Stimulated activated CD4-positive, alpha-beta T cell treated with anti-CD3 and anti-CD28 coated beads, Interleukin-15, amount 100 ng/mL, for 1 hour (primary cell): Measurements from ENCODE around the gene USP24.

Source experiments
- DNase-seq, 2 donors: peaks; one replicate each; pipeline ENCODE4 v3.0.0-alpha.2; 2020; ENCODE audit warnings: low read depth in 1 of 2, low spot score in 1 of 2

The USP24 gene

DNA sequence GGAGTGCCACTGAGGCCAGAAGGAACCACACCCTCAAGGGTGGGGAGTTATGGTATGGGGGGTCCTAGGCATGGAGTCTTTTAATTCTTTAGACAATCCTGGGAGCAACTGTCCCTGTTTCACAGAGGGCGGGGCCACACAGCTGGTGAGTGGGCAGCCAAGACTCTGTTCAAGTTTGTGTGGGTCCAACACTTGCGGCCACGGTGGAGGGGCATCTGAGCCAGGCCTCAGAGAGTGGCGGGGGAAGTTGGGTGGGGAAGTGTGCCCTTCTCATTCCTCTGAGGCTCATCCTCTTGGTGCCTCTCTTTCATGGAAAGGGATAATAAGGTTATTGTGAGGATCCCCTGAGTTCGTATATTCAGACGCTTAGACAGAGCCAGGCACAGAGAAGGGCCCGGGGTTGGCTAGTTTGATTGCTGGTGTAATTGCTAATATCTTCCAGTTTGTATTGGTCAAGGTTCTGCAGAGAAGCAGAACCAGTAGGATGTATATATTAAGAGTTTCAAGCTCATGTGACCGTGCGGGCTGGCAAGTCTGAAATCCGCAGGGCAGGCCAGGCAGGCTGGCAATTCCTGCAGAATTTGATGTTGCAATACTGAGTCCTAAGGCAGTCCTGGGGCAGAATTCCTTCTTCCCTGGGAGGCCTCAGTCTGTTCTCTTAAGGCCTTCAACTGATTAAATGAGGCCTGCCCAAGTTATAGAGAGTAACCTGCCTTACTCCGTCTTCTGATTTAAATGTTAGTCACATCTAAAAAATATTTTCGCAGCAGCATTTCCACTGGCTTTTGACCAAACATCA lies 159.9 kb downstream of the USP24 start:
- DNase-seq, result no peak

DNA sequence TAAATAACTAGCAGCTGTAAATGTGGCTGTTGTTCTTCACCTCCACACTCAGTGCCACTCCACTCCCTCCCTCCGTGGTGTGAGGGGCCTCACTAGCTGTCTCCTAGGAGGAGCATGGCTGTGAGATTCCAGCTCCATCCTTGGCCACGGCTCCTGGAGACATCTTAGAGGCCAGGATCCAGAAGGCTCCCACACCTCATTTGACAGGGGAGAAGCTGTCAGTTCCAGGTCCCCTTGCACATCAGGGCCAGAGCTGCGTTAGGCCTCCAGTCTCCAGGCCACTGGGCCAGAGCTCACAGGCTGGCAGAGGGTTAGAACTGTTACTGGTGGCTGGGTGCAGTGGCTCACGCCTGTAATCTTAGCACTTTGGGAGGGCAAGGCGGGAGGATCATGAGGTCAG lies 160.8 kb downstream of the USP24 start:
- no peak for DNase-seq

DNA sequence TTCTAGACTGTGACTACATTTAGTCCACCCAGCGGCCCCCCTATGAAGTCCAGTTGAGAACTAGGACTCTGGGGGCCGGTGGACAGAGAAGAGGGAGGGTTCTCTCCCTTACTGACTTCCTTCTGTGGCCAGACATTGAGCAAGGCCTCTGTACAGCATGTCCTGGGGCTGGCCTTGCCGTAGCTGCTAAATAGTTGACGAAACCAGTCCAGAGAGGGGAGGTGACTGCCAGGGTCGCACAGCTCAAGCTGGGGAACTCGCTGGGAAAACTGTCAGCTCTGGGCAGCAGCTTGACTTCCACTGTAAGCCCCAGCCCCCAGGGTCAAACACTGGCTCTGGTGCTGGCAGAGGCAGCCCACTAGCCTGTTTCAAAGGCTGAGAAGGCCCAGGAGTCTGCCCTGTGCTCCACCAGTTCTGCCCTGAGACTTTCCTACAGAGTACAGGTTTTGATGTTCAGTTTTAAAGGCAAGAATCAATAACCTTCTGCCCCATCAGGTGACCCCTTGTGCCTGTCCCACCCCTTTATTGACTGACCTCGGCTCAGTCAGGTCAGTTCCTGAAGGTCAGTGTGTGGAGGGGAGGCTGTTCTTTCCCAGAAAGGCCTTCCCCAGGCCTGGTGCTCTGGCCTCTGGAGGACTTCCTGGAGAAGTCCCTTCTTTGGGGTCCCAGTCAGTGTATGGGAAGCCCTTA lies 161.8 kb downstream of the USP24 start:
- DNase-seq, result no peak

DNA sequence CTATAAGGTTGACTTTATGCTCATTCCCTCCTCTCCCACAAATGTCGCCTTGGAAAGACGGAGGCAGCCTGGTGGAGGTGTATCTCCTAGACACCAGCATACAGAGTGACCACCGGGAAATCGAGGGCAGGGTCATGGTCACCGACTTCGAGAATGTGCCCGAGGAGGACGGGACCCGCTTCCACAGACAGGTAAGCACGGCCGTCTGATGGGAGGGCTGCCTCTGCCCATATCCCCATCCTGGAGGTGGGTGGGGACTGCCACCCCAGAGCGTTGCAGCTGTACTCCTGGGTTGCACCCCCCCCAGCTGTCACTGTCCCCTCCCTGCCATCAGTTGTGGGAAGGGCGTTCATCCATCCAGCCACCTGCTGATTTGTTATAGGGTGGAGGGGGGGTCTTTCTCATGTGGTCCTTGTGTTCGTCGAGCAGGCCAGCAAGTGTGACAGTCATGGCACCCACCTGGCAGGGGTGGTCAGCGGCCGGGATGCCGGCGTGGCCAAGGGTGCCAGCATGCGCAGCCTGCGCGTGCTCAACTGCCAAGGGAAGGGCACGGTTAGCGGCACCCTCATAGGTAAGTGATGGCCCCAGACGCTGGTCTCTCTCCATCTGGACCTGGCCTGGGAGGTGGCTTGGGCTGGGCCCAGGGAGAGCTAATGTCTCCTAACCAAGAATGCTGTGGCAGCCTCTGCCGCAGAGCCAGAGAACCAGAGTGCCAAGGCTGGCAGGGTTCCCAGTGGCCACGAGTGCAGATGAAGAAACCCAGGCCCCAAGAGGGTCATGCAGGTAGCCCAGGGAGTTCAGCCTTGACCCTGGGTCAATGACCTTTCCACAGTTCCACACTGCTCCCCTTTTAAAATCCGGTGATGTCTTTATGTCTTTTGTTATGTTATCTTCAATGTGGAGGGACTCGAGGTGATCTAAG lies 162.7 kb downstream of the USP24 start:
- DNase-seq, result no peak

DNA sequence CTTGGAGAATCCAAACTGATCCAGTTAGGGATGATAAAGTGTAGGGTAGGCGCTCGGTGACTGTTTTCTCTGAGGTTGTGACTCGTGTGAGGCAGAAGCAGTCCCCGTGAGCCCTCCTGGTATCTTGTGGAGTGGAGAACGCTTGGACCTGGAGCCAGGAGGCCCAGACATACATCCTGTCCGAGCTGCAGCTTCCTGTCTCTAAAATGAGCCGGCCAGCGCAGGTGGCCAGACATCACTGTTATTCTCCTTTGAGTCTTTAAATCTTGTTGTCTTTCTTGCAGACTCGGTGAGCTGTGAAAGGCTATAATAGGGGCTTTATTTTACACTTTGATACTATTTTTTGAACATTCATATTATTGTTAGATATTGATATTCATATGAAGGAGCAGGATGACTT lies 163.5 kb downstream of the USP24 start:
- DNase-seq, result no peak

DNA sequence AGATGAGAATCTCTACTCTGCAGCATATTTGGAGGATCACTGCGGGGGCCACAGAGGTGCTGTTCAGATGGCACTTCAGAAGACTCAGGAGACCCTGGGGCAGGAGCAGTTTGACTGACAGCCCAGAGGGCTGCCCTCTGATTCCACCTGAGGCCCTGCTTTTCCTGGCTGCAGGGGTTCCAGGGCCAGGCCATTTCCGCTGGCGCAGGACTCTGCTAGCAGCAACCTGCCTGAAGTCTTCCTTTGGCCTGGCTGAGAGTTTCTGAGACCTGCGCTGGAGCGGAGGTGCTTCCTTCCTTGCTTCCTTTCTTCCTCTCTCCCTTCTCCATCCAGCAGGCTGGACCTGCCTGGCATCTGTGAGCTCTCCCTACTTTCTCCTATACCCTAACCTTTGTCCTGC lies 164.0 kb downstream of the USP24 start:
- DNase-seq, result no peak

DNA sequence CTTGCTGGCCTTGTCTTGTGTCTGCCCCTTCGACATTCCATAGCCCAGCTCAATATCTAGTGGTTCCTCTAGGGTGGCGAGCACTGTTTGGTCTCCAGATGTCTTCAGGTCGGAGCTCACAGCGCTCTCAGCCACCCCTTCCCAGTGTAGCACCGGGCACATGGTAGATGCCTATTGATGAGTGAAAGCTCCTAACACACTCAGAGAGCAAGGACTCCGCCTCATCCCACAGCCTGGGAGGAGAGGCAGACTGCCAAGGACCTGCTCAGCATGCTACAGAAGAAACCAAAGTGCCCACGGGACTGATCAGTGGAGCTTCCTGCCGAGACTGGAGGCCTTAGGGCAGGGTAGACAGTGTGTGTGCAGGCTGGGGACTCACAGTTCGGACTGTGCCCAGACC lies 164.9 kb downstream of the USP24 start:
- no peak for DNase-seq

DNA sequence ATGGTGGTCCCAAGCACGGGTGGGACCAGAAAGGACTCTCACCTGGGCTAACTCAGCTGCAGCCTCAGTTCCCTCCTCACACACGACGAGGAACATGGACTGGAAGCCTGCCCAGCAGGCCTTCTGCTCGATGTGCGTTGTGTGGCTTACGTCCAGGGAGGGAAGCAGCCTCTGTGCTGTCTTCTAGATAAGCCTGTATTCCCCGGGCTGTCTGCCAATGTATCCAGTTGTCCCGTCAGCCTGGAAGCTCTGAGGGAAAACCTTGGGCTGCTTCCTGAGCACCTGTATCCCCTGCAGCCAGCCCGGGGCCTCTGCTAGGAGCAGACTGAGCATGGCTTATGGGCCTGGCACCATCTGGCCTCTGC lies 165.3 kb downstream of the USP24 start:
- no peak for DNase-seq

DNA sequence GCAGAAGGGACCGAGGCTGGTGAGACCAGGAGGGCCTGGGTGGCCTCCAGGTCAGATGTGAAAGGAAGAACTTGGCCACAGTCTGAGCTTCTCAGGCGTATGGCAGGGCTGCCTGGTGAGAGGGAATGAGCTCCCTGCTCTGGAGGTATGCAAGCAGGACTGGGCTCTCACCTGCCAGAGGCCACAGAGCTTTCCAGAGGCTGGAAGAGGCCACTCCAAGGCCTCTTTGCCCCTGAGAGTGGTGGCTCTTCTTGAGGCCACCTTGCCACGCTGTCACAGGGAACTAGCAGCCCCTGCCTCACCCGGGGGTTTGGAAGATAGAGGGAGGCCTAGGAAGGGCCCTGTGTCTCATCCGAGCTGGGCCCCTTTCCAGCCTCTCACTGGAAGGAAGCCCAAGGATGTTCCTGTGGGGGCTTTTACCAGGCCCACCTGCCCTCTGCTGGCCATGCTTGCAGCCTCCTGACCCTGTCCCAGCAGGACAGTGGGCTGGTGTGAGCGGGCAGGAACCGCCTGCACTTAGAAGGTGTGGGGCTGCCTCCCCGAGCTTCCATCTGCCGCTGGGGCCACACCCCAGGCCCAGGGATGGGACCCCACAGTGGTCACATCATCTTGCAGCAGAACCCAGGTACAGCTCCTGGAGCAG lies 165.8 kb downstream of the USP24 start:
- no peak for DNase-seq

DNA sequence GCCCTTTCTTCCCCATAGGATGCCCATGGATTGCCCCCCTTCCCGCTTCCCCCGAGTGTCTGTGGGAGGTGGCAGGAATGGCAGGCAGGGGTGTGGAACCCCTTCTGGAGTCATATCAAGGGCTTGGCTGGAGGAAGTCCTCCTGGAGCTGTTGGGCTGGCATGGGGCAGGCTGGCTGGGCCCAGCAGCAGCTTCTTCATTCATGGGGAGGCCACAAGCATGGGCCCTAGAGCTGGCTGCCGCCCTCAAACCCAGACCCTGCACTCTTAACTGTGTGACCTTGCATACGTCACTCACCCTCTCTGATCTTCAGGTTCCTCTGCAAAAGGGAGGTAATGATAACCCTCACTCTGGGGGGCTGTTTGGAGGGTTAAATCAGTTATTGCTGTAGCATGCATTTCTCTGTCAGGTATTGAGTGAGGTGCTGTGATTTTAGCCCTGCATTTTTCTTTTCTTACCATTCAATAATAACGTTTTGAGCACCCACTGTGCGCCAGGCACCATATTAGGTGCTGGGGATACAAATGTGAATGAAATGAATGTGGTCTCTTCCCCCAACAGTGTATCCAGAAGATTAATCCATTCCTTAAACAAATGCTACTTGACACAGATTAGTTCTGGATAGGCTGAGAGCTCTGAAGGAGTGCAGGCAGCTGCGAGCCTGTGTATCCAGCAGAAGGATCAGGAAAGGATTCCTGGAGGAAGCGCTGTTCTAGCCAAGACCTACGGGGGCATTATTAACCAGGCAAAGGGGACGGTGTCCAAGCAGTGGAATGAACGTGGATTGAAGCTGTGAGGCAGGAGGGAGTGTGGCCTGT lies 166.5 kb downstream of the USP24 start:
- DNase-seq, result no peak

DNA sequence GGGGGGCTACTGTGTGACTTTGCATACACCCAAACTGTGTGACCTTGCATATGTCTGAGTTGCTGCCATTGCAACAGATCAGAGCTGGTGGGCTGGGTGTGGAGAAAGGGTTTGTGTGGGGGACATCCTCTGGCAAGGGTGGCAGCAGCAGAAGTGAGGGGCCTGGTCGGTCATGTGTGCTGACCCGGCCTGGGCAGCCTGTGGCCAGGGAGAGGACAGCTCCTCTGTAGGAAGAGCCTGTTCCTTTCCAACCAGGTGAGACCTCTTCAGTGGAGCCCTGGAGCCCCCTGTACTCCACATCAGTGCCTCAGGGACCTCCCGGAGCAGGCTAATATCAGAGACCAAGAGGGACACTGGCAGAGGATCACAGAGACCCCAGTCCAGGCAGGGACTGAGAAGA lies 167.6 kb downstream of the USP24 start:
- DNase-seq, result no peak

DNA sequence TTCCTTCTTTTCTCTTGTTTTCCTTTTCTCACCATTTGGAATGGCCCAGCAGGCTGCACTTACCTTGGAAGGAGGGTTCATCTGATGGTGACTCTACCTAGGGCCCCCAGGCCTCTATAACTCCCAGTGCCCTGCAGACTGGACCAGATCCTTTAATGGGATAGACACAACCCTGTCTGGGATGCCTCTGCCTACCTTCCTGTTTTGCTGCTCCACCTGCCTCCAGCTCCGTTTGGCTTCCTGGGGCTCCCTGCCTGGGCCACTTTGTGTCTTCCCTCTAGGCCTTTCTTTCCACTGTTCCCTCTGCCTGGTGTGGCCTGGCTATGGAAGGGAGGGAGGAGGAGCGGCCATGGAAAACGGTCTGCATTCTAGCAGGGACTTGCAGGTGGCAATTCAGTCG lies 168.3 kb downstream of the USP24 start:
- no peak for DNase-seq

DNA sequence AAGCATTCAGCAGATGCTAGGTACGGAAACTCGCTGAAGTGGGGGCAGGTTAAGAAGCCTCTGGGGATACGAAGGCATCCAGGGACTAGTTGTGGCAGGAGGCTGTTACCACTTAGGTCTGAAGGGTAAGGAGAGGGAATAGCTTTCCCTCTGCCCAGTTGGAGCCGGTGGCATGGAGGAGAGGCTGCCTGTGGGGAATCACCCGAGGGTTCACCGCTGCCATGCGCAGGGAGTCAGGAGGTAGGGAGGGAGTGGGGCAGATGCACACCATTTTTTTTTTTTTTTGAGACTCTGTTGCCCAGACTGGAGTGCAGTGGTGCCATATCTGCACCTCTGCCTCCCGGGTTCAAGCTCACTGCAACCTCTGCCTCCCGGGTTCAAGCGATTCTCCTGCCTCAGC lies 169.7 kb downstream of the USP24 start:
- no peak for DNase-seq

DNA sequence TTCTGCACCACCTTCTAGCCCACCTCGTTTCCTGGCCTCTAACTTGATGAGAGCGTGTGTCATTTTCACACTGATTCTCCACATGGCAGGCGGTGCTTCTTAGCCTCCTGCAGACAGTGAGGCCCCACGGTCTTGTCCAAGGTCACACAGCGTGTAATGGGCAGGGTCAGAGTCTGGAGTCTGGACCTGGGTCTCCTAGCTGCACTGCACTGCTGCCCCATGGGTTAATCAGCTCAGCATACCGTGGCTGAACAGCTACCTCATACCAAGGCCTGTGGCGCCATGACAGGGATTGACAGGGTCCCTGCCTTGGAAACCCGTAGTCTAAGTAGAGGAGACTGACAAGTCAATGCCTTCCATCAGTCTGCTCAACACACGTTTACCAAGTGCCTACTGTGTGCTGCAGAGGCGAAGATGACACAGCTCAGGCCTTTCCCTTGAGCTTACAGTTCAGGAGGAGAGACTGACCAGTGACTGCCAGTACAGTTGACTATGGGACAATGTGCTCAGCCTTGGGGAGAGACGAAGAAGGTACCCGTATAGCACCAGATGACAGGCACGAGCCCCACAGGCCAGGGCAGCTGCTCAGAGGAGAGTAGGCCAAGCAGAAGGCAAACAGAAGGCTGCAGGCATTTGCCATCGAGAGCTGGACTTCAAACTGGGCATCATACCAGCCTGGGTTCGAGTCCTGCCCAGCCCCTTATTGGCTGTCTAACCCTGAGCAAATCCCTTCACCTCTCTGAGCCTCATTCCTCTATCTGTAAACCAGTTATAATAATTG lies 170.4 kb downstream of the USP24 start:
- DNase-seq, result no peak

DNA sequence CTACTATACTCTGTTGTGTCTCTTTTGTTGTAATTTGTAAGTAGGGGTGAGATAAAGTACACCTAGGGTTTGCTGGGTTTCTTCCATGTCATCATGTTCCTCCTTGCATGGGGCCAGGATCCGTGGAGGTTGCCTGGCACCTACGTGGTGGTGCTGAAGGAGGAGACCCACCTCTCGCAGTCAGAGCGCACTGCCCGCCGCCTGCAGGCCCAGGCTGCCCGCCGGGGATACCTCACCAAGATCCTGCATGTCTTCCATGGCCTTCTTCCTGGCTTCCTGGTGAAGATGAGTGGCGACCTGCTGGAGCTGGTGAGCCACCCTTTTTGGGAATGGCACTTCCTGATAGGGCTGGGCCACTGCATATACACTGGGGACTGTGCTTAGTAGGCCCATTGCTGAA lies 171.4 kb downstream of the USP24 start:
- no peak for DNase-seq

DNA sequence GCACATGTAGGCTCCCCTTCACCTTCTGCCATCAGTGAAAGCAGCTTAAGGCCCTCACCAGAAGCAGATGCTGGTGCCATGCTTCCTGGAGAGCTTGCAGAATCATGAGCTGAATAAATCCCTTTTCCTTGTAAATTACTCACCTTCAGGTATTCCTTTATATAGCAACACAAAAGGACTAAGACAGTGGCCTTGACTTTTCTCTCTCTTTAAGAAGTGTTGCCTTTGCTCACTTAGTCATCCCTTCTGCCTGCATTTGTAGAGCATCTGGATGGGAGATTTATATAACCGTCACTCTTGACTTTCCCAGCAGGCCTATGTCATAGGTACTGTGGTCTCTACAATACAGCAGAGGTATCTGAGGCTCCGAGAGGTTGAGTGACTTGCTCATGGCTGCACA lies 172.2 kb downstream of the USP24 start:
- no peak for DNase-seq

DNA sequence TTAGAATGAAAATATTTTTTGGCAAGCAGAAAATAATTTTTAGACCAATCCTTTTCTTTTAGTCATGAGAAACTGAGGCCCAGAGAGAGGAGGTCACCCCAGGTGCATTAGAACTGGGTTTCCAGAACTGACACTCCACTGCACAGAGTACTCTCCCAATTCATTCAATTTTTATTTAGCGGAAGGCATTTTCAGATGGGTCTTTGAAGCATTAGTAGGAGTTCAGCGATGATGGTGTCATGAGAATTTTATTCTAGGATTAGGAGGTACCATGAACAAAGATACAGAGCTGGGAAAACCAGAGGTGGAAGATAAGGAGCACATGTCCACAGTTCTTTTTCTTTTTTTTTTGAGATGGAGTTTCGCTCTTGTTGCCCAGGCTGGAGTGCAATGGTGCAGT lies 173.6 kb downstream of the USP24 start:
- DNase-seq, result no peak

DNA sequence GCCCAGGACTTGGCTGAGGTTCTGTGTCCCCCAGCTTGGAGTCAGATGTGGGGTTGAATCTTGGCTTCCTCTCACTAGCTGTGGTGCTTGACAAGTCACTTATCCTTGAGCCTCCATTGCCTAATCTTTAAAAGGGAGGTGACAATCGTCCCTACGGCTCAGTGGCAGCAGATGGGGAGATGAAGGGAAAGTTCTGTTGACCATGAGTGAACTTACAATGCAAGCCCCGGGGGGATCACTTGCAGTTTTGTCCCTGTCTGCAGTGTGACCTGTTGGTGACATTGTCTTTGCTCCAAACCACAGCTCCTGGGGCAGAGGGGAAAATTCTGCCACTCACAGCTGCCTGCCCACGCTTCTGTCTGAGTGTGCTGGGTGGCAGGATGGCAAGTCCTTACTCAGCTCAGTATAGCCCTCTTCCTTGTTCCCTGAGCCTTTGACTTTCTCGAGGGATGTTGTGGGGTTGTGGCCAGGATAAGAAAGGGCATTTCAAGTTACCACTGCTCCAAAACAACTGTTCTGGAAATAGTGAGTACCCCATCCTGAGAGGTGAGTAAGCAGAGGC lies 174.2 kb downstream of the USP24 start:
- DNase-seq, result no peak
